WERI-Rb-1 (cell line): ENCODE data around the gene AVL9.

ENCODE experiments used
- DNase-seq: peaks from one replicate; pipeline ENCODE4 v3.0.0-alpha.2; 2020
- H3K27ac ChIP-seq: fragments of 250-450 bp; sonication (Bioruptor Pico); 2 replicates; pipeline ENCODE4 v1.5.1; 2020; ENCODE audit warnings: mild to moderate bottlenecking, moderate library complexity
- H3K27me3 ChIP-seq: fragments of 250-450 bp; sonication (Bioruptor Pico); 2 replicates; pipeline ENCODE4 v1.5.1; 2021; ENCODE audit warnings: mild to moderate bottlenecking, low read depth, moderate library complexity; ENCODE audit not compliant: insufficient read depth, severe bottlenecking
- H3K36me3 ChIP-seq: fragments of 250-450 bp; sonication (Bioruptor Pico); 2 replicates; pipeline ENCODE4 v1.5.1; 2020; ENCODE audit warnings: mild to moderate bottlenecking, moderate library complexity
- H3K4me3 ChIP-seq: 2 replicates; pipeline ENCODE4 v1.5.1; 2011; ENCODE audit warnings: low read depth, mild to moderate bottlenecking, control low read depth, low read length
- H3K9me3 ChIP-seq: fragments of 250-450 bp; sonication (Bioruptor Pico); 2 replicates; pipeline ENCODE4 v1.5.1; 2021; ENCODE audit warnings: mild to moderate bottlenecking, moderate library complexity; ENCODE audit not compliant: severe bottlenecking
- CTCF ChIP-seq: IDR thresholded peaks from 2 replicates; pipeline ENCODE4 v1.5.1; 2011; ENCODE audit warnings: low read depth, mild to moderate bottlenecking, control low read depth, inconsistent platforms, low read length

The AVL9 gene

GRCh38 chr7:32539919-32540531, 44.7 kb downstream of the AVL9 start:
- no peak overlapping the region for H3K27ac ChIP-seq
- H3K27me3 ChIP-seq: no peaks in the 10 kb centered on the region
- no peak overlapping the region for H3K4me3 ChIP-seq
- DNase-seq: no peak
- TF ChIP-seq CTCF: no peak
- H3K9me3 ChIP-seq: no peaks in the 10 kb centered on the region
- H3K36me3 ChIP-seq: peaks cover 6% of the 10 kb centered on the region

DNA sequence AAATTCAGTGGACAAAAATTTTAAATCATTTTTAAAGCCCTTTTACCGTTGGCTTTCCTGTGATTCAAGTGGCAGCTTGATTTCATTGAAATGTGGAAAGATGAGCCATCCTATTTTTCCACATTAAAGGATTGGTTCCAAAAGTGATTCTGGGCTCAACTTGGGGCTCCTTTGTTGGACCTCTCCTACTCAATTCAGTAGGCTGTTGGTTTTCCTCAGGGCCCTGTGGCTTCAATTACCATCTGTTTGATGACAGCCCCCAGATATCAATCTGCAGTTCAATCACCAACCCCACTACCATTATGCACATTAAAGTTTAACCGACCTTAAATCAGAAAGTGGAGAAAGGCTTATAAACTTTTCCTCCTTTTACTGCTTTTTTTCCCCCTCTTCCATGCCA, 47.3 kb downstream of the AVL9 start:
- no peaks in the 10 kb centered on the region for H3K27me3 ChIP-seq
- no peak for DNase-seq
- TF ChIP-seq CTCF: no peak

DNA sequence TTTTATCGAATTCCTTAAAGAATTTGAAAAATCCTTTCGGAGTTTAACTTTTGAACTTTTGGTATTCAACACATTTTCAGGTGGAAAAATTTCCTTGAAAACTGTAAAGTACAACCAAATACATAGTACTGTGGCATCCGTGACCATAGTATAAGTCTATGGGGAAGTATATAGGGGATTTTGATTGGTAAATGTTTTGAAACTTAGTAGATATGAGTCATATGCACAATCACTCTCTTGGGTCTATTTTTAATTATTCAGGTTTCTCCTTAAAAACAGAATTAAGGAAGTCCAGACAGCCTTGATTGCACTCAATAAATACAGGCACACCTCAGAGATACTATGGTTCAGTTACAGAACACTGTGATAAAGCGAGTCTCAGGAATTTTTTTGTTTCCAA, 64.2 kb downstream of the AVL9 start:
- H3K27me3 ChIP-seq: no peaks in the 10 kb centered on the region
- no peaks in the 10 kb centered on the region for H3K9me3 ChIP-seq
- DNase-seq: no peak
- no peak overlapping the region for H3K27ac ChIP-seq
- H3K36me3 ChIP-seq: peaks cover 39% of the 10 kb centered on the region
- TF ChIP-seq CTCF: no peak
- no peak overlapping the region for H3K4me3 ChIP-seq

More for the DNA sequence above, 47.3 kb downstream of the AVL9 start:
- no peak overlapping the region for H3K4me3 ChIP-seq
- H3K9me3 ChIP-seq: no peaks in the 10 kb centered on the region
- peaks cover 6% of the 10 kb centered on the region for H3K36me3 ChIP-seq
- no peak overlapping the region for H3K27ac ChIP-seq

DNA sequence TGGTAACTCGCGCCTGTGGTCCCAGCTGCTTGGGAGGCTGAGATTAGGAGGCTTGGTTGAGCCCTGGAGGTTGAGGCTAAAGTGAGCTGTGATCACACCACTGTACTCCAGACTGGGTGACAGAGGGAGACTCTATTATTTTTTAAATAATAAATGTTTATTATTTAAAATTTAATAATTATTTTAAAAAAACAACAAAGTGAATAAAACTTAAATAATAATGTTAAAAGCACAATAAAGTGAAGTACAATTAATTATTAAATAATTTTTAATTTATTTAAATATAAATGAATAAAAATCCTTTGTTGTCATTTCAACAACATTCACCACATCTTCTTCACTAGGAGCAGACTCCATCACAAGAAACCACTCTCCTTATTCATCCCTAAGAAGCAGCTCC, 64.8 kb downstream of the AVL9 start:
- H3K36me3 ChIP-seq: peaks cover 33% of the 10 kb centered on the region
- no peaks in the 10 kb centered on the region for H3K9me3 ChIP-seq
- no peak overlapping the region for H3K27ac ChIP-seq
- no peak for TF ChIP-seq CTCF
- H3K27me3 ChIP-seq: no peaks in the 10 kb centered on the region
- H3K4me3 ChIP-seq: no peak overlapping the region
- no peak for DNase-seq

DNA sequence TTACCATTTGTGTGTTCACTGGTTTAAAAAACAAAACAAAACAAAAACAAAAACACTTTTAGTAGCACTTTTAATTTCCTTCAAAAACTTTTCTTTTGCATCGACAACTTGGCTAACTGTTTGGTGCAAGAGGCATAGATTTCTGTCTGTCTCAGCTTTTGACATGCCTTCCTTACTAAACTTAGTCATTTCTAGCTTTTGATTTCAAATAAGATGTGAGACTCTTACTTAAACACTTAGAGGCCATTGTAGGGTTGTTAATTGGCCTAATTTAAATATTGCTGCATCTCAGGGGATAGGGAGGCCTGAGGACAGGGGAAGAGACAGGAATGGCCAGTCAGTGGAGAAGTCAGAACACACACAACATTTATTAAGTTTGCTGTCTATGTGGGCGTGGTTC, 66.3 kb downstream of the AVL9 start:
- Histone ChIP-seq H3K36me3 (peaks cover 27% of the 10 kb centered on the region), H3K27me3 (no peaks in the 10 kb centered on the region), H3K27ac (no peak overlapping the region), H3K4me3 (no peak overlapping the region), H3K9me3 (no peaks in the 10 kb centered on the region)
- no peak for TF ChIP-seq CTCF
- DNase-seq: no peak

DNA sequence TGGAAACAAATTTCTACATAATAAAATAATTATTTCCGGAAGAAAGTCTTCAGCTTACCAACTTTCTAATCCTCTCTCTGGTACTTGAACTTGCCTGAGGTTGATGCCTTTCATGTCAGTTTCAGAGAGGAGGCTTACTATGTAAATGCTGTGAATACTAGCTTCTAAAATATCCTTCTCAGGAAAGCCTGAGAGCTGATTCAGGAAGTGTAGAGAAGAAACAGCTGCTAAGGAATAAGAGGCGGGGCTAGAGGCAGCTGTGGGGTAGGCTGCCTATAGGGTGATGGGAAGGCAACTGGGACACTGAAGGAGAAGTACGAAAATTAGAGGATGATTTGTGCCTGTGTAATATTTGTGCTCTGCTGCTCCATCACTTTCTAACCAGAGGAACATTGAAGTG, 69.3 kb downstream of the AVL9 start:
- Histone ChIP-seq H3K27me3 (no peaks in the 10 kb centered on the region), H3K9me3 (no peaks in the 10 kb centered on the region), H3K27ac (no peak overlapping the region), H3K4me3 (no peak overlapping the region), H3K36me3 (peaks cover 21% of the 10 kb centered on the region)
- TF ChIP-seq CTCF: no peak
- DNase-seq: no peak
